HG03039 (cell line): ENCODE data around the gene DDX23.
"Not testable (repeated sequence)": the region's sequence is repeated elsewhere in the genome, so short reads cannot be mapped to it uniquely, and the experiment has no call there.

Experiments
- ATAC-seq: cut with Tn5 transposase; IDR thresholded peaks from one replicate; pipeline ENCODE4 v1.9.1; 2021; ENCODE audit warnings: mild to moderate bottlenecking, moderate library complexity; ENCODE audit not compliant: unreplicated experiment

DDX23 gene

GRCh38 chr12:48851883-48852733 is at the start of gene DDX23:
Gene DDX23 (minus strand): TSS chr12:48852163. CDS start chr12:48845782, 6,381 bp downstream.
- ATAC-seq, result peak; percentile 92

- no peak for ATAC-seq
Measured at GRCh38 chr12:48901278-48901677, 49.3 kb upstream of the DDX23 start.

DNA sequence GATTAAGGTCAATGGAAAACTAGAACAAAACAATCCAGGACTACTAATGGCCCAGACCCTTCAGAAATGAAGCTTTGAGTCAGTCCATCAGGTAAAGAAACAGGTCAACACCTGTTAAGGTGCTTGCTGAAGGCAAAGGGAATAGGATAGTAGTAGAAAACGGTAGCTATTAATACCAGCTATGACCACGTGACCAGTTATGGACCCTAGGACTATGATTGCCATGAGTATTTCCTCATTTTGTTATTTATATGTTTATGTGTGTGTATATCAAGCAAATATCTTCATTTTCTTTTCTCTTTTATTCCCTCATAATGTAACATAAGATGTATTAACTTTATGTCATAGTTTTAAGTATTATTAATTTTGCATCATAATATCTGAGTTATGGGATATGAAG is 47.7 kb upstream of the DDX23 start:
- ATAC-seq, result no peak

DNA sequence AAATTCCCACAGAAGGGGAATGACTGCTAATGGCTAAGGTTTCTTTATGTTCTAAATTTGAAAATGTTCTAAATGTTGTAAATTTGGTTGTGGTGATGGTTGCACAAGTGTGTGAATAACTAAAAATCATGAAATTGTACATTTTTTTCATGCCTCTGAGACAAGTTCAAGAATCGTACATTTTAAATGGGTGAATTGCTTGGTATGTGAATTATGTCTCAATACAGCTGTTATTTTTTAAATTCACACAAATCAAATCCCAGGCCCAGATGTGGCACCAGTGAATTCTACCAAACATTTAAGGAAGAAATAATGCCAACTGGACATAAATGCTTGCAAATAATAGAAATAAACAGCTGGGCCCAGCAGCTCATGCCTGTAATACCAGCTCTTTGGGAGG is 42.3 kb upstream of the DDX23 start:
- ATAC-seq, result no peak

DNA sequence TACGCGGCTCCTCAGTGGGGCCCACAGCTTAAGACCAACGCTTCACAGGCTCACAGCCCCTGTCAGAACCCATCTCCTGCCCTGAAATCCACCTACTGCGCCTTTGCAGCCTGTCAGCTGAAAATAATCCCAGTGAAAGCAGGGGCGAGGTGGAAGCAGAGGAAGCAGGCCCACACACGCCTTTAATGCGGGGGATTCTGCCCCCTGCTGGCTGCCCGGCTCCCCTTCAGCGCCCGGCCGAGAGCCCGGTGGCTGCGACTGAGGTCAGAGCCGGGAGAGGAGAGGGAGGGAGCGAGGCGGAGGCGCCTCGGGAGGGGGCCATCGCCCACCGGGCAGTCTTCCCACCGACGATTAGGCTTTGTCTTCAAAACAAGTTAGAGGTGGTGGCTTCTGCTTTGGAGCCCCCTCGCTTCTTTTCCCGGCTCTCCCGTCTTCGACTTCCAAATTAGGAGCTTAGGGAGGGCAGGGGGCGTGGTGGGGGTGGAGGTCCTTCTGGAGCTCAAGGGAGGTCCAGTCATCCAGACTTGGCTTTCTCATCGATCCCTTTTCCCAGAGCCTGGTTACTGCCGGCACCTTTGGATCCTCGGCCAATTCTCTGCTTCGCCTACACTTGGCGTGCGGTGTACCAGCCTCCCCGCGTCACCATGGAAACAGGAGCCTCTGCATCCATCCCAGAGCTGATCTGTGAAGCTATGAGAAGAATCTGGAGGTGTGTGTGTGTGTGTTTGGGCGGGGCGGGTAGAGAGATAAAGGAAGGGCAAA is 38.9 kb upstream of the DDX23 start:
- ATAC-seq, result peak; percentile 62

DNA sequence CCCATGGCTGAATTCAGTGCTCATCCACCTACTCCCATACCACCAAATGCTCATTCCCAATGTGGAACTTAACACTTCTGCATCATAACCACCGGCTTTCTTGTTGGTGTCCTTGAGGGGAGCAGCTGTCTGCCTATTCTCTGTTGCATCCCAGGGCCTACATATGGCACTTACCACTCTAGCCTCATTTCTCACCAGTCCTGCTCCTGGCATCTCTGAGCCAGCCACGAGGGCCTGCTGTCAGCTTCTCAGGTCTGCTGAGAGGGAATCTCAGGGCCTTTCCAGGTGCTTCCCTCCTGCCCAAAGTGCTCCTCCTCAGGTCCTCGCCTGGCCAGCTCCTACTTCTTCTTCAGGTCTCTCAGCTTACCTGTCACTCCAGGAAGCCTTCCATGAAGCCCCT is 37.7 kb upstream of the DDX23 start:
- ATAC-seq, result no peak

- ATAC-seq, result no peak
Measured at GRCh38 chr12:48883305-48884161, 31.6 kb upstream of the DDX23 start.

DNA sequence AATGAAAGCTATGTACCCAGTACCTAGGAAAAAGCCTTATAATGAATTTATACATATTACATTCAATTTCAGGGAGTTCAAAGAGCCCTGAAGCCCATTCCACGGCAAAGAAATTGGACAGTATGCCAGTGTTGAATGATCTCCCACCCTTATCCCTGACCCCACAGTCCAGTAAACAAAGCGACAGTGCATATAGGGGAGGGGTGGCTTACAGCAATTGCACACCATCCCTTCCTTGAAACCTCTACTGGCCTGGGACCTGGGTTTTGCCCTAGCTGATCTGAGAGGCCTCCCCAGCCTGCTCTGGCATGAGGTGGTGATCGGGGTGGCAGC is 31.0 kb upstream of the DDX23 start:
- no peak for ATAC-seq

DNA sequence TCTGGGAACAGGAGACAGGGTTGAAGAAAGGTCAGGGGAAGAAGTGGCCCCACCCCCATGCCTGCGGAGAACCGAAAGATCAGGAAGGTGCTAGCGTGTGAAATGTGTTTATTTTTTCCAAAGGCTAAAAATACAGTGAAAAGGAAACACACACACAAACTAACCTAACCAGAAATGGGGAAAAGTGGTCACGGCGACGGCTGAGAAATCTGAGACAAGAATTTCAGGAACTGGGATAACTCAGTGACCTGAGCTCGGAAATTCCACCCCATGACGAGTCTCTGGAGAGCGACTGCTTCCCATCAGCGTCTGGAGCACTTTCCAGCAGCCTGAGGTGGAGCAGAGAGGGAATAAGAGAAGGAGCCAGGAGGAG is 30.3 kb upstream of the DDX23 start:
- ATAC-seq, result no peak

DNA sequence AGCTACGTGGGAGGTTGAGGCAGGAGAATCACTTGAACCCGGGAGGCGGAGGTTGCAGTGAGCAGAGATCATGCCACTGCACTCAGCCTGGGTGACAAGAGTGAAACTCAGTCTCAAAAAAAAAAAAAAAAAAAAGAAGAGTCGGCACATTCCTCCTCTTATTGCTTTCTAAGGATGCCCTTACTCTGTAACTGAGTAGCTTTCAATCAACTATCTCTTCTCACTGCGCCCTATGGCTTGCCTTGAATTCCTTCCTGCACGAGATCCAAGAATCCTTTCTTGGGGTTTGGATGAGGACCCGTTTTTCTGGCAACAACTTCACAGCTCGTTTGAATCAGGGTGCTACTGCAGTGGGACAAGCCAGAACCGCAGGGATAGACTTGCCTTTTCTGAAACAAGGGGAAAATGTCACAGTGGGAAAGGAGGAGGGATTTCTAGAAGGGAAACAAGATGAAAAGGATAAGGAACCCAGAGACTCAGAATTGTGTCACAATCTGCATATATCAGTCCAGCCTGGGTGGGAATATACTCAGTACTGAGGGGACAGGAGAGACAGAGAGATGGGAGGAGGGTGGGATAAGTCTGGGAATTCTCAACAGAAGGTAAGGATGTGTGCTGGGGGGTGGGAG is 29.8 kb upstream of the DDX23 start:
- ATAC-seq, result no peak

- ATAC-seq, result no peak
Measured at GRCh38 chr12:48880647-48881046, 28.7 kb upstream of the DDX23 start.

DNA sequence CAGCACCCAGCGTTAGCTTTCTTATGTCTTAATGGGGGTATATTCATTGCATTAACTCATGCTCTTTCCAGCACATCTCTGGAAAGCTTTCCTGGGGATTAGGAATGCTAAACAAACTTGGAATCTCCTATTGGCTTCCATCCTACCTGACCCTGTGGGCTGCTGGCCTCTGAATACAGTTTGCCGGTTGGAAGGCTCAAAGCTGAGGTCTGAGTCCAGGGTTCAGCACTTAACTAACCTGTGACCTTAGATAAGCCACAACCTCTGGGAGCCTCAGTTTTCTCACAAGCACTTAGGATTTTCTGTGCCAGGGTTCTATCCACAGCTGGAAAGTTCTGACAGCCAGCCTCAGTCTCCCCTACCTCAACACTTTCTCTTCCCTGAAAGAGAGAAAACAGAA is 26.6 kb upstream of the DDX23 start:
- no peak for ATAC-seq

DNA sequence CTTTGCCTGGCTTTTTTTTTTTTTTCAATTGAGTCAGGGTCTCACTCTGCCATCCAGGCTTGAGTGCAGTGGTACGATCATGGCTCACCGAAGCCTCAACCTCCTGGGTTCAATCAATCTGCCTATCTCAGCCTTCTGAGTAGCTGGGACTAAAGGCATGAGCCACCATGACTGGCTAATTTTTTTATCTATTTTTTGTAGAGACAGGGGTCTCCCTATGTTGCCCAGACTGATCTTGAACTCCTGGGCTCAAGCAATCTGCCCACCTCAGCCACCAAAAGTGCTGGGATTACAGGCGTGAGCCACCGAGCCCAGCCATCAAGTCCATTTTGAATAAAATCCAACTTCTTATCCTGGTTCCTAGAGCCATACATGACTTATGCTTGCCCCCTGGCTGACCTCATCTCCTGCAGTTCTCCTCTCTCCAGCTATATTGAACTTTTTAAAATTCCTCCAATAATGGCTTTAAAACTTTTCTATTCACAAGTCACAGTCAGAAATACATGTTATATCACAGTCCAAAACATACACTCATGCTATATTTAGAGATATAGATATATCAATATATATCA is 24.1 kb upstream of the DDX23 start:
- no peak for ATAC-seq

DNA sequence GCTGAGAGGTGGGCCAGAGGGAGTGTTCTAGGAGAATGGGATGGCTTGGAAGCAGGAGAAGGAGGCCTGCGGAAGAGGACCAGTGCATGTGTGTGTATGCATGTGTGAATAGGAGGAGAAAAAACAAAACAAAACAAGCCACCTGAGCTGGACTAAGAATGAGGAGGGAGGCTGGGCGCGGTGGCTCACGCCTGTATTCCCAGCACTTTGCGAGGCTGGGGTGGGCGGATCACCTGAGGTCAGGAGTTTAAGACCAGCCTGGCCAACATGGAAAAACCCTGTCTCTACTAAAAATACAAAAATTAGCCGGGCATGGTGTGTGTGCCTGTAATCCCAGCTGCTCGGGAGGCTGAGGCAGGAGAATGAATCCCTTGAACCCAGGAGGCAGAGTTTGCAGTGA is 21.6 kb upstream of the DDX23 start:
- ATAC-seq, result not testable (repeated sequence)

DNA sequence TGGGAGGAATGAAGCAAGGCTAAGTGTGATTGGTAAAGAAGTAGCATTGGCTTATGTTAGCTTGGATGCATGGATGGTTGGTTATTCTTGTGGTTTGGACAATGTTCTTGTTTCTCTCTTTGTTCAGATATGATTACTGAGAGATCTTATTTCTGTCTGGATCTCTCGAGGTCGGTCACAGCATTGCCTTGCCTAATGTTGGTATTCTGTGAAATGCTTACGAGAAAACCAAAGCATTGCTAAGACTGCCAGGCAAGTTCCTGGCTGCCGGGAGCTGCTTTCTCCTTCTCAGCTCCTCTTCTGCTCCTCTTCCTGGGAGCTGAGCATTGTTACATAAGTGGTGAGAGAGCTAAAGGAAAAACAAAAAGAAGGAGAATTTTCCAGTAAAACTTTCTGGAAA is 21.1 kb upstream of the DDX23 start:
- no peak for ATAC-seq

- no peak for ATAC-seq
Measured at GRCh38 chr12:48869191-48869590, 17.2 kb upstream of the DDX23 start.

- no peak for ATAC-seq
Measured at GRCh38 chr12:48868451-48868850, 16.5 kb upstream of the DDX23 start.

- ATAC-seq, result peak; percentile 32
Measured at GRCh38 chr12:48866052-48866711, 14.2 kb upstream of the DDX23 start.

GRCh38 chr12:48865281-48866051 is 13.5 kb upstream of the DDX23 start, which contains the start of gene RND1:
Gene RND1 (minus strand): TSS chr12:48865870. CDS start chr12:48865767, 103 bp downstream.
- peak; percentile 88 for ATAC-seq
